A172 (cell line): Measurements from ENCODE around the gene TTLL5. TPM values are rescaled to one million over a fixed set of nuclear protein-coding genes. Genes with fewer than 3 reads are reported as not detected.
"Not testable (repeated sequence)": the region's sequence is repeated elsewhere in the genome, so short reads cannot be mapped to it uniquely, and the experiment has no call there.

ENCODE experiments used
- DNase-seq: peaks from one replicate; pipeline ENCODE4 v3.0.0-alpha.2; 2015; ENCODE audit warnings: low spot score
- total RNA-seq: library from RNA; depleted of rRNA; stranded (reverse); fragments of >200 nt; shearing (Covaris generic); gene quantifications from 2 replicates; pipeline ENCODE4 v1.2.3, GENCODE V29; 2014

Gene TTLL5
- total RNA-seq, 1 experiment from 2014 or later: 16.8 TPM

DNA sequence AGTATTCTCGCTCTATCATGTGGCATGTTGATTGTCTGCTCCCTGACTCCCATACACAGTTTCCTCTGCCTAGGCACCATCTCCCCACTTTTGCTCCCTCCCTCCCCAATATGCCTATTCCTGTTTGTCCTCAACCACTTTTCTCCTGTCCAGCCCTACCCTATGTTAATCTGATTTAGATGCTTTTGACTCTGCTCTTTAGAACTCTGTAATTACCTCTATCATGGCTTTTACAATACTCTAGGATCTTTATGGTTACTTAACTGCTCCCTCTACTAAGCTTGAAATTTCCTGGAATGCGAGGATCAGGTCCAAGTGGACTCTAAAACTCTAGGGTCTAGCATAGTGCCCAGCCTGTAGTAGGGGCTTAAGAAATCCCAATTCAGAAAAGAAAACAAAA is 252.1 kb downstream of the TTLL5 start:
- no peak for DNase-seq

DNA sequence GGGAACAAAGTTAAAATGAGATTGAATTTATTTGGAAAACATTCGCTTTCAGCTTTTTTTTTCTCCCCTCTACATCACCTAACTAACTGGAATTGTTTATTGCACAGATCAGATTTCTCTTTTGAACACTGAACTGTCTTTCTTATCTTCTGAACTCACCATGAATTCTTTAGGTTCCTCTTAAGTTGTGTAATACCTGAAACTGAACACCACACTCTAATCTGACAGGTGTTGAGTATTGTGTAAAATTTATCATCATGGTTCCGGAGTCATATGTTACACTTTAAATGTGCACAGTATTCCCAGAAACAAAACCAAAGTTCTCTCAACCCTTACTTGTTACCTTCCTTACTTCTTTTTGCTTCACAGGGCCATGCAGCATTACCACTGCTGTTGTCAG is 254.0 kb downstream of the TTLL5 start:
- no peak for DNase-seq

DNA sequence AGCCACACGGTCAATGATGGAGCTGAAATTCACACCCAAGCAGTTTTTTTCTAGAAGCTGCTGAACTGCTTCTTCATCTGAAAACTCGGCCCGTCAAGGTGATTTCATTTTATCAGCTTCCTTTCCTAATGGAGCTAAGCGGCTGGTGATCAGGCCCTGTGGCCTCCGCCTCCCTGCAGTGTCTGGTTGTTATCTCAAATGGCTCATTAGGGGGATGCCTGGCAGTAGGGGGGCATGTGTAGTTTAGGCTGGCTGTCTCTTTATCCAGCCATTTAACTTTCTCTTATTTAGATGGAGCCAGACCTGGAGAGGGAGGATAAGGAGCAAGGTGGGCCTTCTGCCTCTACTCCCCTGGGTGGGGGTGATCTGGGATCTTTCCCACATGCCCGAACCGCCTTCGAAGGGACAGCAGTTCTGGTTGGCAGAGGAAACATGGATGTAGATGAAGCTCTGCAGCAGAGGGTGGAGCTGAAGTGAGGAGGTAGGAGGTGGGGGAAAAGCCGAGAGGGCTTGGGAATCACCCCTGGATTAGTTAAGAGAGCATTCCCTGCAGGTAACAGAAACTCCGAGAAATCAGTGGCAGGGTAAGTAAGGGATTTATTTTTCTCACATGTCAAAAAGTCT is 256.4 kb downstream of the TTLL5 start:
- no peak for DNase-seq

DNA sequence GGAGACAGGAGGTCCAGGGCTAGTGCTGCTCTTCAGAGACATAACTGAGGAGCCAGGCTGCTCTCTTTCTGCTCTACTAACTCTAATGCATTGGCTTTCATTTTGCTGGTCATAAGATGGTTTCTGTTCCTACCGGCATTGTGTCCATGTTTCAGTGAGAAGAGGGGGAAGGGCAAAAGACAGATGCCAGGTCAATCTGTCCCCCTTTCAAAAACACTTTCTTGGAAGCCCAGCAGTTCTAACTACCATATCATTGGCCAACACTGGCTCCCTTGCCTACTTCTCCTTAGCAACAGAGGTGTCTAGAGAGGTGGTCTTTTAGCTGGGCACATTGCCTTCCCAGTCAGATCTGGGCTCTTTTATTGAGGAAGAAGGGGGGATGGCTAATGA is 256.9 kb downstream of the TTLL5 start:
- DNase-seq: no peak

DNA sequence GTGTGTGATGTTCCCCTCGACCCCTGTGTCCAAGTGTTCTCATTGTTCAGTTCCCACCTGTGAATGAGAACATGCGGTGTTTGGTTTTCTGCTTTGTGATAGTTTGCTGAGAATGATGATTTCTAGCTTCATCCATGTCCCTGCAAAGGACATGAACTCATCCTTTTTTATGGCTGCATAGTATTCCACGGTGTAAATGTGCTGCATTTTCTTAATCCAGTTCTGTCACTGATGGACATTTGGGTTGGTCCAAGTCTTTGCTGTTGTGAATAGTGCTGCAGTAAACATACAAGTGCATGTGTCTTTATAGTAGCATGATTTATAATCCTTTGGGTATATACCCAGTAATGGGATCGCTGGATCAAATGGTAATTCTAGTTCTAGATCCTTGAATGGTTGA is 259.4 kb downstream of the TTLL5 start:
- DNase-seq: not testable (repeated sequence)

DNA sequence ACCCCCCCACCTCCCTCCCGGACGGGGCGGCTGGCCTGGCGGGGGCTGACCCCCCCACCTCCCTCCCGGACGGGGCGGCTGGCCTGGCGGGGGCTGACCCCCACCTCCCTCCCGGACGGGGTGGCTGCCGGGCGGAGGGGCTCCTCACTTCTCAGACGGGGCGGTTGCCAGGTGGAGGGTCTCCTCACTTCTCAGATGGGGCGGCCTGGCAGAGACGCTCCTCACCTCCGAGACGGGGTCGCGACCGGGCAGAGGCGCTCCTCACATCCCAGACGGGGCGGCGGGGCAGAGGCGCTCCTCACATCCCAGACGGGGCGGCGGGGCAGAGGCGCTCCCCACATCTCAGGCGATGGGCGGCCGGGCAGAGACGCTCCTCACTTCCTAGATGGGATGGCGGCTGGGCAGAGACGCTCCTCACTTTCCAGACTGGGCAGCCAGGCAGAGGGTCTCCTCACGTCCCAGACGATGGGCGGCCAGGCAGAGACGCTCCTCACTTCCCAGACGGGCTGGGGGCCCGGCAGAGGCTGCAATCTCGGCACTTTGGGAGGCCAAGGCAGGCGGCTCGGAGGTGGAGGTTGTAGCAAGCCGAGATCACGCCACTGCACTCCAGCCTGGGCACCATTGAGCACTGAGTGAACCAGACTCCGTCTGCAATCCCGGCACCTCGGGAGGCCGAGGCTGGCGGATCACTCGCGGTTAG is 264.2 kb downstream of the TTLL5 start:
- DNase-seq: not testable (repeated sequence)

DNA sequence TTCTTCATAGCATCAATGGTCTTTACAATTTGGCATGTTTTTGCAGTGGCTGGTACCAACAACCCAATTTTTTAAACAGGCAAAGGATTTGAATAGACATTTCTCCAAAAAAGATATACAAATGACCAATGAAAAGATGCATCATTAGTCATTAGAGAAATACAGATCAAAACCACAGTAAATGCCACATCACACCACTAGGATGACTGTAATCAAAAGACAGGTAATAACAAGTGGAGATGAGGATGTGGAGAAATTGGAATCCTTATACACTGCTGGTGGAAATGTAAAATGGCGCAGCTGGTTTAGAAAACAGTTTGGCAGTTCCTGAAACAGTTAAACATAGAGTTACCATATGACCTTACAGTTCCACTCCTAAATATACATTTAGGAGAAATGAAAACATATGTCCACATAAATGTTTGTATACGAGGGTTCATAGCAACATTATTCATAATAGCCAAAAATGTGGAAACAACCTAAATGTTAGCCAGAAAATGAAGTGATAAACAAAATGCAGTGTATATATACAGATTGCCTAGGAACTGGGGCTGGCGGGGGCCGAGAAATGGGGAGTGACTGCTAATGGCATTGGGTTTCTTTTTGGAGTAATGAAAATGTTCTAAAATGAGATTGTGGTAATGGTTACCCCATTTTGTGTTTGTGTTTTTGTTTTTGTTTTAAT is 265.5 kb downstream of the TTLL5 start:
- no peak for DNase-seq

DNA sequence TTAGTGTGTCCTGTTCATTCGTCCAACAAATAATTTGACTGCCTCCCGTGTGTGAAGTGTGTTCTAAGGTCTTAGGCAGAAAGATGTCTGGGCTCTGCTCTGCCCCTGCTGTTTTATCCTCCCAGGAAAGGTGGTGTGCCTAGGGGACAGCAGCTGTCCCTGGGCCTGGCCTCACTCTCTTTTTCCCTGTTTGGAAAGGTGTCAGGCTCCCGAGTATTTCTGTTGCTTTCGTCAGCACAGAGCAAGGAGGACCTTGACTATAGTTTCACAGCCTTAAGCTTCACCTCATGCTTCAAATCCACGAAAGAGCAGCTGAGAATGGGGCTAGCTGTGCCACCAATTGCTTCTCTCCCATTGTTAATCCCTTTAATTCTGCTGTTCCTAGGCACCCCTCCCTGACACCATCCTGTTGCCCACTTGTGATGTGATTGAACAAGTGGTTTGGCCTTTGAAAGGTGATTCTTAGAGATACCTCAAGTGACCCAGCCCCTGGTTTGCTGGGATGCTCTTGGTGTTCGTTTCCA is 266.6 kb downstream of the TTLL5 start:
- no peak for DNase-seq

DNA sequence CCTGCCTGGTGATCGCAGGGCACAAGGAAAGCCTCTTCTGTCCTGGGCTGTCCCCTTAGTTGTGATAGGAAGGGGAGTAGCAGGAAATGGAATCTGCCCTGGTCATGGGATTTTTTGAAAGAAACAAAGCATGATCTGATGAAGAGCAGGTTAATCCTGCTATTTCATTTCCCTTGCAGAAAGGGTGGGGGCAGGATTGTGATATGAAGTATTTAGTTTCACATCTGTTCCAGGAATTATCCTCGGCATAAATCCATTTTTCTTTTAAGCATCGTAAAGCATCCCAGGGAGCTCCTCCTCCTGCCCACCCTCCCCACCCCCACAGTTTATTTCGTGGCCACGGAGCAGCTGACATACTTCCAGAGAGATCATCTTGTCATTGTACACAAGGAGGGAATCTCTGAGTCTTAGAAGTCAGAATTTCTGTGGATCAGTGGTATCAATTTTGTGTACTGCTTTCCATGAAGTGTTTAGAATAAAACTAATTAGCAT is 267.7 kb downstream of the TTLL5 start:
- DNase-seq: no peak

DNA sequence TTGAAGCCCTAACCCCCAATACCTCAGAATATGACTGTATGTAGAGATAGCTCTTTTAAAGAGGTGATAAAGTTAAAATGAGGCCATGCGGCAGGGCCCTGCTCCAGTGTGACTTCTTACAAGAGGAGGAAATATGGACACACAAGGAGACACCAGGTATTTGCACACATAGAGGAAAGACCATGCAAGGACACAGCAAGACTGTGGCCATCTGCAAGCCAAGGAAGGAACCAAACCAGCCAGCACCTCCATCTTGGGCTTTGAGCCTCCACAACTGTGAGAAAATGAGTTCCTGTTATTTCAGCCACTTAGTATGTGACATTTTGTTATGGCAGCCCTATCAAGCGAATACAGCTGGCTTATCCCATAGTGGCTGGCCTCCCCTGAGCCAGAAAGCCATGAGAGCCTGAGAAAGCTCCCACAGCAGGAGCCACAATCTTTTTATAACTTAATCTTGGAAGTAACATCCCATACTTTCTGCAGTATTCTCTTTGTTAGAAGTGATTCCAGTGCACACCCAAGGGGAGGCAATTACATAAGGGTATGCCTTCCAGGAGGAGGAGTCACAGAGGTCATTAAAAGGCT is 272.8 kb downstream of the TTLL5 start:
- DNase-seq: no peak

DNA sequence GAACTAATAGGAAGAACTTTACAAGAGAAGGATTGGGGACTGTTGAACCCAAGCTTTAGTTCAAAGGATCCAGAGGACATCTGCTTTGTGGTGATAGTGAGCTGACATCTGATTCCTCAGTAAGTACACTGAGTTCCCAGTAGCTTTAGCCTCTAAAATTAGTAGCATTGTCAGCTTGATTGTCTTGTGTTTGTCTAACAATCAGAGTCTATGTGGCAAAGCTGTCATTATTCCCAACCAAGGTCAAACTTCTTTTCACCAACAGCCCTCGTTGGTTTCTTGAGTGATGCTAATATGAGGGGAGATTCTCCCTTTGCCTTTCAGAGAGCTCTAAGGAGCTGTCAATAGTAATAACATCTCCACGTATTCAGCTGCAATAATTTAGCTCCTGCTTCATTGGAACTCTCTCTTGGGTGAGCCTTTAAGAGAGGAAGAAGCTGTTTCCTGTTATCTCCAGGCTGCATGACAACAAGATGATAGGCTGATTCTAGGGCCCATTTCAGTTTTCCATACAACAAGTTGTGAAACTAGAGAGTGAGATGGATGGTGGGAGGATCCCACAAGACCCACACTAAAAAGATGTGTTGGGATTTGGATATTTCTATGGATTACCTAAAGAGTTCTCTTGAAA is 274.1 kb downstream of the TTLL5 start:
- DNase-seq: no peak

DNA sequence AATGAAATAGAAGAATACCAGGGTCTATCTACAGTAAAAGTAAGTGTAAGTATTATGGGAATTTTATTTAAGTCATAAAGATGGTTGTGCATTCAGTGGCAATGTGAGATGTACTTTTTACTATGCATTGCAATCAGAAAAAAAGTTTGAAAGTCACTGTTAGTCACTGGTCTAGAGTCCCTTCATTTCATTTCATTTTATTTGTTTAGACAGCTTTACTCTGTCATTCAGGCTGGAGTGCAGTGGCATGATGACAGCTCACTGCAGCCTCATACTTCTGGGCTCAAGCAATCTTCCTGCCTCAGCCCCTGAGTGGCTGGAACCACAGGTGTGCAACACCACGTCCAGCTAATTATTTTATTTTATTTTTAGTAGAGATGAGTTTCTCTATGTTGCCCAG is 278.2 kb downstream of the TTLL5 start:
- no peak for DNase-seq

DNA sequence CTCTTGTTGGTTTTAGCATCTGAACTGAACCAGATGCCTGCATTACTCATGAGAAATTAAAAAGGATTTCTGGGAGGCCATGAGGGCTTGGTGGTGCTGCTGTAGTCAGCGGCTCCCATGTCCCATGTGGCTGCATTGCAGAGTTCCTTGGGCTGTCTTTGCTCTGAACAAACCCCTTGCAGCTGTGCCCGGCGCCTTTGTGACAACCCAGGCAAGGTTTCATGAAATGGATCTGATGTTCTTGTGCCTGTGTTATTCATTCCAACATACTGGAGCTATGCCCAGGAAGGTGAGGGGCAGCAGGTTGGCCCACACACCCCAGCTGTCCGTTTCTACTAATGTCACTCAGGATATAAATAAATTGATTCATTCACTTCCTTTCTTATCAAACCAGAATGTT is 280.0 kb downstream of the TTLL5 start:
- DNase-seq: no peak

DNA sequence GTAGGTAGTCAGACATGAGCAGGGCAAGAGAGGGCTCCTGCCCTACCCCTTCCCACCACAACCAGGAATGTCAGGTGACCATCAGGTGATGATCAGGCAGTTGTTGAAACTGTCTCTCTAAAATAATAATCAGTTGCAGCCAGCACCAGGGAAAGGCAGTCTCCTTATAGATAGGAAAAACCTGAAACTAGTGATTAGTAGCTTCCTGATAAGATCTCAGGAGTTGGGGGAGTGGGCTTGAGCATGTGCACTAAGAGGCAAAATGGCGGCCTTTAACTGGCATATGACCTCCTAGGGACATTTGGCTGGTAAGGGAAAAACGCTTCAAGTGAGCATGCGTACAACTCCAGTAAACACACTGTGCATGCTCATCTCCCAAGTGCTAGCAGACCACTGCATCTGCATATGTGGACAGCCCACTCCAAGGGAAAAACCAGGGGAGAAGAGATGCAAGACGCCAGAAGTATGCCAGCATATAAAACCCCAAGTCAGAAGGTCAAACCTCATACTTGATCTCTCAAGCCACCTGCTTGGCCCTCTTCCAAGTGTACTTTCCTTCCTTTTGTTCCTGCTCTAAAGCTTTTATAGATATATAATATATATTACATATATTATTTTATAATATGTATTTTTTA is 283.7 kb downstream of the TTLL5 start:
- no peak for DNase-seq

DNA sequence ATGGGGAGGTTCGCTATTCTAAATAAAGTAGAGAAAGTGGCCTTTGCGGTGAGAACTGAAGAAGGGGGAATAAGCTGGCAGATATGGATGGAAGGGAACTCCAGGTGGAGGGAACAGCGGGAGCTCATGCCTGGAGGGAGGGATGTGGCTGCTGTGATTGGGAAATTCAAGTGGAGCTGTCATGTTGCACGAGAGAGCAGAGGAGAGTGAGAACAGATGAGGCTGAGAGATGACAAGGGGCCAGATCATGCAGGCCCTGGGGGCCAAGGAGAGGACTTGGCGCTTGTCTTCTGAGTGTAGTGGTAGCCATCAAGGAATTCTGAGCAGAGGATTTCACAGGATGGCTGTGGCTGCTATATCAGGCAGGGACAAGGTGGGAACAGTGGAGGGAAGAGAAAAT is 285.7 kb downstream of the TTLL5 start:
- no peak for DNase-seq

DNA sequence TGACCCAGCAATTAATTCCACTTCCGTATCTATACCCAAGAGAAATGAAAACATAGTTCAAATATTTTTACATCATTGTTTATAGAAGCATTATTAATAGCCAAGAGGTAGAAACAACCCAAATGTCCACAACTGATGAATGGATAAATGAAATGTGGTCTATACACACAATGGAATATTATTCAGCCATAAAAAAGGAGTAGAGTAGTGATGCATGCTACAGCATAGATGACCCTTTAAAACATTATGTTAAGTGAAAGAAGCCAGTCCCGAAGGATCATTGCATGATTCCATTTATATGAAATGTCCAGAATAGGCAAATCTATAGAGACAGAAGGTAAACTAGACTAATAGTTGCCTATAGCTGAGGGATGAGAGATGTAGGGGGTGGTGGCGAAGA is 291.4 kb downstream of the TTLL5 start:
- DNase-seq: no peak

DNA sequence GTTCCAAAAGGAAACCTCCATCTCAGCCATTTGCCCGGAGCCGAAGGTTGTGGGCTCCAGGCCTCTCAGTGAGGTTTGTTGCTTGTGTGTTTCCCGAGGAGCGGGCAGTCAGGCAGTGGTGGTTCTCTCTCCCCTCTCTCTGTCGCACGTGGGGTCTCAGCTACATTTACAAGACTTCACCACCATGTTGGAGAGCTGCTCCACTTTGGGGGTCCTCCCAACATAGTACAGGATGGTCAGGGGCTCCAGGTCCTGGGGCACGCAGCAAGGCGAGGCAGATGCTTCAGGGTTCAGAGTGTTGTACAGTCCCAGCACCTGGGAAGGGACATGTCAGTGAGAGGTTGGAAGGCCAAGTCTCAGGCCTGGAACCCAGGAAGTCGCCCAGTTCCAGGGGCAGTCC is 298.0 kb downstream of the TTLL5 start:
- DNase-seq: no peak

DNA sequence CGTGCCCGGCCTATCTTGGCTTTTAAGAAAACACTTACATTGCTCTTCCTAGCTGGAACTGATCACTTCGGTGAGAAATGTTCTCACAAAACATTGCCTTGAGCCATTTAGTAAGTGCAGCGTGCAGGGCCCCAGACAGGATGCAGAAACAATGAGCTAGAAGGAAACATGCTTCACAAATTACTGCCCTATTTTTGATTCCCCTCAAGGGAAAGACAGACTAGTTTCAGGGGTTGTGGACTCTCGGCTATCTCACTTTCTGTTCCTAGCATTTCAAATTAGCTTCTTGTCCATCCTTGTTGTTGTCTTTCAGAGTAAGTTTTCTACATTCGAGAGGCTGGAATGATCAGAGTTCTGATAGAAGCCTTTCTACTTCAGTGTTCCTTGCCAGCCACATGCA is 299.2 kb downstream of the TTLL5 start:
- no peak for DNase-seq

DNA sequence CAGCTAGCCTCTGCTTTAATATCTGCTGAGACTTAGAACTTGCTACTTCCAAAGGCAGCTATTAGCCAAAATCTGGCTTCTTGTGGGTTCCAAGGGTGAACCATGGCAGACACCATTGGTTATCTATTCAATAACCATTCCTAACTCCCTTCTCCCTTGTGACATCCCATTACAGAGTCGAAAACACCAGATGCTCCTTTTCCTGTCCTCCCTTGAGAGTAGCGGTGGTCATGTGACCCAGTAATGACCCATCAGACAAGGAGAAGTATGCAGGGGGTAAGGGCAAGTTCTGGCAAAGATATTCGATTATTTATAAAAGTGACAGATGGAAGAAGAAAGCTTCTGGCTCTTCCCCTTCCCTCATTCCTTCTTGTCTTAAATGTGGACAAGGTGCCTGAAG is 300.6 kb downstream of the TTLL5 start:
- no peak for DNase-seq

DNA sequence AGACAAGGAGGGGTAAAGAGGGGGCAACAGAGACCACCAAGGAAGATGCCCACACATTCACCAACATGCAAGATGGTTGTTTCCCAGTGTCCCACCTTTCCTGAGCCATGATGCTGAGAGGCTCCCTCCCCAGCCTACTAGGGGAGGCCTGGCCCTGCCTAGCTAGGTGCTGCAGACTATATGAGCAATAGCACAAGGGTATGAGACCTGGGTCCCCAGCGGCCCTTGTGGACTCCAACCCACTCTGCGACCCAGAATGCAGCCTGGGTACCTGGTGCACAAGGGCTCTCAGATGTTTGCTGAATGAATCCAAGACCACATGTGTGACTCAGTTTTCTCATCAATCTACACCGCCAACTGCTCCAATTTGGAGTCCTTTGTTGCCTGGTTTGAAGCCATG is 306.8 kb downstream of the TTLL5 start:
- DNase-seq: no peak

DNA sequence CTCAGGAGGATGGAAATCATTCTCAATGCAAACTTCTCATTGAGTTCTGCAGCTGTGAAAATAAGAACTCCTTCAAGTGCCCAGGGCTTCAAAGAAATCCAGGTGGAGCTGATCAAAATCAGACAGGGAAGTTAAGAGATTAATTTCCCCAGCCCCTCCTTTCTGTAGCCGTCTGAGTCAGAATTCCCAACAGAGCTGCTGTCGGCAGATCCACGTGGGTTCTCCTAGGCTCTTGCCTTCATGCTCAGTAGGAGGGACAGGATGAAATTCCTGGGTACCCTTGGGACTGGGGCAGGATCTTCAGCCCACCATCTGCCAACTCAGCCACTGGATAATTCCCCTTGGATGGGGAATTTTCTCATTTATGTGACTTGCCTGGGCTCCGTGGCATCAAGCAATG is 307.4 kb downstream of the TTLL5 start:
- peak; percentile 23 for DNase-seq

DNA sequence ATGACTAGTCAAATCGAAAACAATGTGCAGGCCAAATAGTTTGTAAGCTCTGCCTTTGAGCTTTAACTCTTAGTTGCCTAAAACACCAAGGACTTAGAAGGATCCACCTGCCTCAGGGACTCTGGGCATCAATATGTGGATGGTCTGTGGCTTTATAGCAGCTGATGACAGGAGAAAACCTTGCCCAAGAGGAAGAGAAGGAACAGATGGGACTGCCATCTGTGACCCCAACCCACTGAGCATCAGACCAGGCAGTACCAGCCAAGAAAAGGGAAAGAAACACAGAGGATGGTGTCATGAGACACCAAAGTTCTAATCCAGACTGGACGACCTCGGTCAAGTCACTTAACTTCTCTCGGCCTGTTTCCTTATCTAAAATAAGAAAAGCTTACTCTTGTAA is 308.1 kb downstream of the TTLL5 start:
- no peak for DNase-seq
